HepG2 (cell line): ENCODE results near the gene C1orf87. TPM values are rescaled to one million over a fixed set of nuclear protein-coding genes. Genes with fewer than 3 reads are reported as not detected.

ENCODE experiments used
- ATAC-seq: fragments of 200-7000 bp; cut with Tn5 transposase; 3 replicates; pipeline ENCODE4 v1.9.1; 2020; ENCODE audit warnings: mild to moderate bottlenecking, moderate library complexity
- BruUV-seq: library from RNA; stranded (reverse); fragments of 400-500 nt; replicated peaks from 2 replicates; lab custom pipeline; 2021; lab: Mats Ljungman, UMichigan
- CTCF ChIA-PET: fragments of 300-600 bp; formaldehyde crosslinking; extraction: SDS; loops from one replicate; lab custom pipeline; 2021; ENCODE audit warnings: low total read pairs, inconsistent platforms, low intra/inter-chr PET ratio; lab: Yijun Ruan, JAX
- POLR2A ChIA-PET: fragments of 350-600 bp; sonication (Branson Sonifier 250); formaldehyde crosslinking; loops from one replicate; lab custom pipeline; 2020; ENCODE audit warnings: antibody characterized with exemption, inconsistent platforms; lab: Yijun Ruan, JAX
- DNase-seq: peaks from one replicate; pipeline ENCODE4 v3.0.0-alpha.2; 2015; ENCODE audit warnings: low spot score
- FAIRE-seq: peaks from 3 replicates; lab custom pipeline; 2011; peaks lifted over from hg19 to GRCh38; lab: Jason Lieb, UNC
- H2AFZ ChIP-seq: one replicate; pipeline ENCODE4 v1.6.1; 2011; ENCODE audit warnings: low read length, inconsistent platforms
- H3K27ac ChIP-seq: fragments of 300-600 bp; 3 replicates; pipeline ENCODE4 v1.8.0; 2011; ENCODE audit warnings: mixed run types, mild to moderate bottlenecking, mixed read lengths, low read length, inconsistent platforms; ENCODE audit not compliant: insufficient read depth; ENCODE audit errors: extremely low read length
- H3K27me3 ChIP-seq, 2 experiments: fragments of 200-600 bp in 1 of 2; 2 replicates in 1 of 2; 3 replicates in 1 of 2; pipeline versions ENCODE4 v1.6.0 to v1.8.0; 2011; ENCODE audit warnings: low read length in 2 of 2, mild to moderate bottlenecking in 2 of 2, moderate library complexity in 2 of 2, inconsistent platforms in 1 of 2; ENCODE audit not compliant: insufficient read depth in 2 of 2, control insufficient read depth in 1 of 2
- H3K36me3 ChIP-seq, 2 experiments: fragments of 200-600 bp in 1 of 2; replicated peaks in 1 of 2; 2 replicates in 1 of 2; 3 replicates in 1 of 2; pipeline versions ENCODE4 v1.5.1 to v1.8.0; 2011; ENCODE audit warnings: low read length in 2 of 2, inconsistent platforms in 1 of 2; ENCODE audit not compliant: insufficient read depth in 2 of 2, control insufficient read depth in 1 of 2
- H3K4me1 ChIP-seq: 2 replicates; pipeline ENCODE4 v1.5.1; 2012; ENCODE audit warnings: low read length, inconsistent platforms; ENCODE audit not compliant: insufficient read depth
- H3K4me2 ChIP-seq: 2 replicates; pipeline ENCODE4 v1.6.0; 2011; ENCODE audit warnings: low read depth, low read length, inconsistent platforms
- H3K4me3 ChIP-seq, 3 experiments: fragments of 200-600 bp in 1 of 3; sonication (generic), shearing (Covaris generic) in 1 of 3; replicated peaks in 1 of 3; 2 replicates each; pipeline ENCODE4 v1.5.1; 2011 to 2016; ENCODE audit warnings: low read length in 3 of 3, inconsistent platforms in 2 of 3, low read depth in 2 of 3, mild to moderate bottlenecking in 2 of 3, control low read depth in 1 of 3, mixed read lengths in 1 of 3; ENCODE audit not compliant: insufficient read depth in 1 of 3
- H3K79me2 ChIP-seq: one replicate; pipeline ENCODE4 v1.6.1; 2011; ENCODE audit warnings: low read length, inconsistent platforms; ENCODE audit not compliant: insufficient read depth
- H3K9ac ChIP-seq: 2 replicates; pipeline ENCODE4 v1.6.0; 2011; ENCODE audit warnings: mild to moderate bottlenecking, low read depth, low read length, inconsistent platforms; ENCODE audit not compliant: insufficient read depth
- H3K9me3 ChIP-seq: 2 replicates; pipeline ENCODE4 v1.5.1; 2012; ENCODE audit warnings: mild to moderate bottlenecking, low read length
- H4K20me1 ChIP-seq: 2 replicates; pipeline ENCODE4 v1.6.0; 2011; ENCODE audit warnings: inconsistent platforms, mild to moderate bottlenecking, low read length, moderate library complexity; ENCODE audit not compliant: insufficient read depth
- FIP1L1 ChIP-seq: fragments of 200-400 bp; formaldehyde crosslinking; IDR thresholded peaks from 2 replicates; pipeline ENCODE4 v1.6.1; 2018; ENCODE audit warnings: low read depth, mild to moderate bottlenecking, low read length, moderate library complexity, borderline replicate concordance; ENCODE audit not compliant: insufficient read depth
- FOXC1 ChIP-seq: sonication (generic); formaldehyde crosslinking; IDR thresholded peaks from 2 replicates; pipeline ENCODE4 v1.8.0; 2022; ENCODE audit warnings: mild to moderate bottlenecking, missing genetic modification reagents, borderline replicate concordance
- MEIS2 ChIP-seq: sonication (generic); formaldehyde crosslinking; IDR thresholded peaks from 2 replicates; pipeline ENCODE4 v1.9.0; 2021; ENCODE audit warnings: mild to moderate bottlenecking, missing genetic modification reagents
- ONECUT2 ChIP-seq: sonication (generic); formaldehyde crosslinking; IDR thresholded peaks from 2 replicates; pipeline ENCODE4 v1.4.0; 2020; ENCODE audit warnings: missing genetic modification reagents
- PHB2 ChIP-seq: fragments of 450-650 bp; IDR thresholded peaks from 2 replicates; pipeline ENCODE4 v1.6.1; 2018; ENCODE audit not compliant: partially characterized antibody
- RARA ChIP-seq: IDR thresholded peaks from 2 replicates; pipeline ENCODE4 v1.6.1; 2016; ENCODE audit warnings: missing genetic modification reagents, missing compliant biosample characterization
- RBFOX2 ChIP-seq: fragments of 200-400 bp; formaldehyde crosslinking; IDR thresholded peaks from 2 replicates; pipeline ENCODE4 v1.6.1; 2017; ENCODE audit warnings: low read depth, mild to moderate bottlenecking, low read length
- RFX3 ChIP-seq: IDR thresholded peaks from 2 replicates; pipeline ENCODE4 v1.6.1; 2016; ENCODE audit warnings: missing biosample characterization, missing genetic modification reagents
- TCF7 ChIP-seq: sonication (generic); IDR thresholded peaks from 2 replicates; pipeline ENCODE4 v1.6.1; 2016; ENCODE audit warnings: antibody characterized with exemption, low read depth
- ZBTB38 ChIP-seq: sonication (generic); formaldehyde crosslinking; IDR thresholded peaks from 2 replicates; pipeline ENCODE4 v1.5.1; 2020; ENCODE audit warnings: mild to moderate bottlenecking, missing genetic modification reagents
- ZFX ChIP-seq: sonication (generic); formaldehyde crosslinking; IDR thresholded peaks from 2 replicates; pipeline ENCODE4 v1.4.0; 2020; ENCODE audit warnings: mild to moderate bottlenecking, low read depth, missing genetic modification reagents, moderate library complexity
- ZNF224 ChIP-seq: sonication (generic); formaldehyde crosslinking; IDR thresholded peaks from 2 replicates; pipeline ENCODE4 v1.5.0; 2020; ENCODE audit warnings: mild to moderate bottlenecking, missing genetic modification reagents
- ZNF253 ChIP-seq: sonication (generic); formaldehyde crosslinking; IDR thresholded peaks from 2 replicates; pipeline ENCODE4 v1.8.0; 2022; ENCODE audit warnings: mild to moderate bottlenecking, missing genetic modification reagents, borderline replicate concordance
- ZNF30 ChIP-seq: sonication (generic); formaldehyde crosslinking; IDR thresholded peaks from 2 replicates; pipeline ENCODE4 v1.5.0; 2020; ENCODE audit warnings: mild to moderate bottlenecking, missing genetic modification reagents
- ZNF34 ChIP-seq: sonication (generic); formaldehyde crosslinking; IDR thresholded peaks from 2 replicates; pipeline ENCODE4 v1.4.0; 2020; ENCODE audit warnings: mild to moderate bottlenecking, missing genetic modification reagents, borderline replicate concordance
- ZNF572 ChIP-seq: sonication (generic); formaldehyde crosslinking; IDR thresholded peaks from 2 replicates; pipeline ENCODE4 v1.5.1; 2020; ENCODE audit warnings: mild to moderate bottlenecking, missing genetic modification reagents
- ZNF768 ChIP-seq: sonication (generic); formaldehyde crosslinking; IDR thresholded peaks from 2 replicates; pipeline ENCODE4 v1.4.0; 2020; ENCODE audit warnings: missing genetic modification reagents
- ZSCAN22 ChIP-seq: sonication (generic); formaldehyde crosslinking; IDR thresholded peaks from 2 replicates; pipeline ENCODE4 v1.4.0; 2020; ENCODE audit warnings: mild to moderate bottlenecking, missing genetic modification reagents
- WGBS: methylation state at CpG from one replicate; pipeline ENCODE4 v1.1.6; 2017; ENCODE audit warnings: low lambda C conversion rate; 5-methylcytosine and 5-hydroxymethylcytosine counted together
- in situ Hi-C: cut with HindIII; loops from 2 replicates; pipeline ENCODE4 v1.10.0; 2017; ENCODE audit warnings: low pct_unique_long_range_greater_than_20kb; ENCODE audit not compliant: extremely low pct_ligation_motif_present
- intact Hi-C: fragments of 100-400 bp; cut with micrococcal nuclease; formaldehyde crosslinking; loops from one replicate; pipeline ENCODE4 v1.10.0; 2022; ENCODE audit not compliant: unreplicated experiment
- polyA plus RNA-seq, 8 experiments: library from polyadenylated mRNA; depleted of rRNA in 3 of 8; stranded (reverse) in 7 of 8; unstranded in 1 of 8; fragments of >200 nt; fragmentation: Illumina TruSeq in 4 of 8; extraction: Trizol in 4 of 8; gene quantifications; 2 replicates each; pipeline versions ENCODE4 v1.2.1 to v1.2.3, GENCODE V29; 2011 to 2016; ENCODE audit warnings: low read depth in 4 of 8, missing spikeins in 1 of 8, mixed read lengths in 1 of 8; ENCODE audit not compliant: insufficient read depth in 1 of 8
- total RNA-seq, 5 experiments: library from RNA; depleted of rRNA; stranded (reverse); fragments of >200 nt; fragmentation: Illumina TruSeq; extraction: Trizol; gene quantifications; 2 replicates each; pipeline ENCODE4 v1.2.3, GENCODE V29; 2016; ENCODE audit warnings: low read depth in 1 of 5
- TF ChIP-seq, protein P1 (sequence below): sonication (generic); formaldehyde crosslinking; IDR thresholded peaks from 2 replicates; pipeline ENCODE4 v1.8.0; 2022; ENCODE audit warnings: mild to moderate bottlenecking, missing genetic modification reagents, moderate library complexity

C1orf87 gene
- total and polyA plus RNA-seq, 2 of the 13 experiments (the other 11 are each of a cell fraction or from before 2014, with no cell fraction given): not detected

- Histone ChIP-seq H3K4me3 (no peak overlapping the region), H3K27me3 (no peaks in the 10 kb centered on the region; a peak in 1 of 5 replicates), H3K4me2 (no peak overlapping the region)
- ATAC-seq: no peak
- no peak for TF ChIP-seq ZNF768
- no peak for TF ChIP-seq ZNF572
- TF ChIP-seq ZSCAN22: no peak
- TF ChIP-seq RARA (CRISPR knock-in tag): no peak
- no peak for TF ChIP-seq ONECUT2 (CRISPR knock-in tag)
- no peak for TF ChIP-seq ZNF34 (CRISPR knock-in tag)
- no peak for TF ChIP-seq ZBTB38 (CRISPR knock-in tag)
- TF ChIP-seq ZNF253: no peak
- no peak for TF ChIP-seq ZNF224 (CRISPR knock-in tag)
- no peak for TF ChIP-seq RFX3 (CRISPR knock-in tag)
- TF ChIP-seq, all 625 proteins: peak for 0
- H3K4me1 ChIP-seq: no peaks in the 10 kb centered on the region
- no peak overlapping the region for H3K27ac ChIP-seq
- no peak for DNase-seq
- H3K9me3 ChIP-seq: no peaks in the 10 kb centered on the region
- H3K36me3 ChIP-seq: no peaks in the 10 kb centered on the region
- intact Hi-C loops (no loop called here), in situ Hi-C loops (no loop called here)
- WGBS: 0% methylated on average over 1 of the region's 2 CpGs
- no peaks in the 10 kb centered on the region for H4K20me1 ChIP-seq
- H3K79me2 ChIP-seq: no peaks in the 10 kb centered on the region
- no TSS peak for BruUV-seq
- ChIA-PET CTCF (no interaction called here), POLR2A (no interaction called here)
- H2AFZ ChIP-seq: no peak overlapping the region
- FAIRE-seq: no peak
- H3K9ac ChIP-seq: no peak overlapping the region
Observed at GRCh38 chr1:60090655-60091054, 17.1 kb upstream of the C1orf87 start.

DNA sequence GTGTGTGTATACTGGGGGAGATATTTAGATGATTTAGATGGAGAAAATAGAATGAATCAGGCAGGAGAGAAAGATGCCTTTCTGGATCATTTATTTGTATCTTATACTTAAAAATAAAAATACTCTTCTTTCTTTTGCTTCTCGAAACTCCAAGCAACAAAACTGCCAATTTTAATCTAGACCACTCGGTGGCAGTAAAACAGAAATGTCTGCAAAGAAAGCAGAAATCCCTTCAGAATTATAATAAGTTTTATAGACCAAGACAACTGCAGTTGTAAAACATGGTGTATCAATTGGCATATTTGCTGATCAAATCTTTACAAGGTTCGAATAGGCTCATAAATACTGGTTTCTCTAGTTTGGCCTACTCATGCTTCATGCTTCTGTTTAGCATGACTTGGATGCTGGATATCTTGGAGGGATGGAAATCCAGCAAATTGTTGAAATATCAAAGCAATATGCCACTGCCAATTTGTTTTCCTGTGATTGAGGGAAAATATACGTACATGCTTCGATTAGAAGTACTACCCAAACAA, 15.1 kb upstream of the C1orf87 start:
- no peaks in the 10 kb centered on the region for H3K4me1 ChIP-seq
- intact Hi-C loops (no loop called here), in situ Hi-C loops (no loop called here)
- H3K79me2 ChIP-seq: no peaks in the 10 kb centered on the region
- ChIA-PET POLR2A (no interaction called here), CTCF (no interaction called here)
- BruUV-seq: no TSS peak
- ATAC-seq (no peak), FAIRE-seq (no peak), DNase-seq (no peak)
- H2AFZ ChIP-seq: no peak overlapping the region
- H4K20me1 ChIP-seq: no peaks in the 10 kb centered on the region
- H3K27me3 ChIP-seq: no peaks in the 10 kb centered on the region; a peak in 1 of 5 replicates
- under 1% methylated on average over 5 of the region's 5 CpGs for WGBS
- no peak overlapping the region for H3K9ac ChIP-seq
- no peaks in the 10 kb centered on the region for H3K9me3 ChIP-seq
- no peak overlapping the region for H3K4me2 ChIP-seq
- no peak overlapping the region for H3K27ac ChIP-seq
- no peak overlapping the region for H3K4me3 ChIP-seq
- H3K36me3 ChIP-seq: no peaks in the 10 kb centered on the region
- TF ChIP-seq ZFX (no peak), RARA (CRISPR knock-in tag) (no peak), FOXC1 (CRISPR knock-in tag) (no peak), PHB2 (no peak), ZNF30 (CRISPR knock-in tag) (no peak), RBFOX2 (no peak), TCF7 (no peak), FIP1L1 (no peak), MEIS2 (CRISPR knock-in tag) (no peak)
- TF ChIP-seq, protein P1, sequence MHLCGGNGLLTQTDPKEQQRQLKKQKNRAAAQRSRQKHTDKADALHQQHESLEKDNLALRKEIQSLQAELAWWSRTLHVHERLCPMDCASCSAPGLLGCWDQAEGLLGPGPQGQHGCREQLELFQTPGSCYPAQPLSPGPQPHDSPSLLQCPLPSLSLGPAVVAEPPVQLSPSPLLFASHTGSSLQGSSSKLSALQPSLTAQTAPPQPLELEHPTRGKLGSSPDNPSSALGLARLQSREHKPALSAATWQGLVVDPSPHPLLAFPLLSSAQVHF (CRISPR knock-in tag): no peak
